Measurements from ENCODE around the gene ARMC12.
"Not testable (repeated sequence)": the region's sequence is repeated elsewhere in the genome, so short reads cannot be mapped to it uniquely, and the experiment has no call there.

The ARMC12 gene, protein sequence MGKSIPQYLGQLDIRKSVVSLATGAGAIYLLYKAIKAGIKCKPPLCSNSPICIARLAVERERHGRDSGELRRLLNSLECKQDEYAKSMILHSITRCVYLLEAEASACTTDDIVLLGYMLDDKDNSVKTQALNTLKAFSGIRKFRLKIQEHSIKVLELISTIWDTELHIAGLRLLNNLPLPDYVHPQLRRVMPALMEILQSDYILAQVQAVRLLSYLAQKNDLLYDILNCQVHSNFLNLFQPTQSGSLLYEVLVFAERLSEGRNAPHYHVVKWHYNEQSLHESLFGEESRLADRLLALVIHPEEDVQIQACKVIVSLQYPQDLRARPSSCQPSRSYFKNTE

DNA sequence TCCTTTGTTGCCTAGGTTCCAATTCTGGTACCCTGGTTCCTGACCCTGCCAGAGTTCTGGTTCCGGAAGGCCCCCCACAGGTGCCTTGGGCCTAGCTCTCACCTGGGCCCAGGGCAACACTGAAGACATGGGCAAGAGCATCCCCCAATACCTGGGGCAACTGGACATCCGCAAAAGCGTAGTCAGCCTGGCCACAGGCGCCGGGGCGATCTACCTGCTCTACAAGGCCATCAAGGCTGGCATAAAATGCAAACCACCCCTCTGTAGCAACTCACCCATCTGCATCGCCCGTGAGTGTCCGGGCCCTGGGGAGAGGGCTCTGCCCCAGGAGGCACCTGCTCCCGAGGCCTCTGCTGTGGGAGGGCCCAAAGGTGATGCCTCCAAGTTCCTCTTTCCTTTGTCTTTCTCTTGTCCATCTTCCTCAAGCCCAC, at the start of gene ARMC12:
Gene ARMC12, plus strand, starts transcription at position 51 of the 431 bp plus-strand sequence. Its CDS starts 77 bp downstream, at position 128.
- DNase-seq: no peak

DNA sequence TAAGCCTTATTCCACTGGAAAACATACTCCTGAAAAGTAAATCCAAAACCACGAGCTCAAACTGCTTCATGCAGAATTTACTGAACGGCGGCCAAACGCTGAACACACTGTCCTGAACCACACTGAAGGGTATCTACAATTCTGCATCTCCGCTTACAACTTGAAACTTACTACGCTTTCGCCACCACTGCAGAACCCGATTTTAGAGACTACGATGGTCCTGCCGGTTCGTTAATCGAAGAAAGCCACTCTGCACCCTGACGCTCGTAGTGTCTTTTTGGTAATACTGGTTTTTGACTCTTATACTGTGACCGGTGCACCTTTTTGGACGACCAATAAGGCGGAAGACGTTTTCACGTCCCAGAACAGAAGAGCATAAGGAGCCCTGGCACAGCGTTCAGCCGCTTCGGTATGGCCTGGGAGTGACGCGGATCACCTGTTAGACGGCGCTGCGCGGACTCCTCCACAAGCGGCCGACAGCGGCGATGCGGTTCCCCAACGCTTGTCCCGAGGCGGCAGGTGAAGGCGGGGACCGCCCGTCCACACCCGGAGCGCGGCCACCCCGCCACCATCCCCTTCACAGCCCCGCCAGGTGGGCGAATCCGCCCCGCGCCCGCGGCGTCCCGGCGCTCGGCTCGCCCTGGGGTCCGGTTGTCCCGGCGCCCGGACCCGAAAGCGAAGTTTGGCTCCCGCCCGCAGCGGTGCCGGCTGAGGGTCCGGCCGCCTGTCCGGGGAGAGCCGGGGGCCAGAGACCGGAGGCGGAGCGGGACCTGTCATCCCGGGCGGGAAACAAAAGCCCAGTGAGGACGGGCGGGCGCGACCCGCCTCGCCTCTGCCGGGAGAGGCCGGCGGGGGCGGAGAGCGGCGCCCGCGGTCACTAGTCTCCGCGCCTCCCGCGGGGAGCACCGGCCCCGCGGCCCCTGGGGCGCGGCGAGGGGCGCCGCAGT, 48.9 kb upstream of the ARMC12 start:
- peak in 1 of 2 experiments; percentile 42 for DNase-seq

GRCh38 chr6:35688605-35689322, 48.1 kb upstream of the ARMC12 start, which contains the start of gene FKBP5:
FKBP5 (minus strand) TSS chr6:35688915; CDS start chr6:35642824, 46,091 bp downstream.
- DNase-seq: peak; percentile 62 to 77

DNA sequence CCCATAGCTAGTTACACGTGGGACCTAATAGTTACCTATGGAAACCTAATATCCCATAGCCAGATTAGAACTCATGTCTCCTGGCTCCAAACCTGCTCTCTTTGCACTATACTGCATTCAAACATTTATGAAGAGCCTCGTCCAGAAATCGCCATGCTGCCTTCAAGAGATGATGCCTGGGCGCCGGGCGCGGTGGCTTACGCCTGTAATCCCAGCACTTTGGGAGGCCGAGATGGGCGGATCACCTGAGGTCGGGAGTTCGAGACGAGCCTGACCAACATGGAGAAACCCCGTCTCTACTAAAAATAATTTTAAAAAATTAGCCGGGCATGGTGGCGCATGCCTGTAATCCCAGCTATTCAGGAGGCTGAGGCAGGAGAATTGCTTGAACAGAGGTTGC, 46.8 kb upstream of the ARMC12 start:
- DNase-seq: not testable (repeated sequence)

- DNase-seq: no peak
Observed at GRCh38 chr6:35690484-35690883, 46.3 kb upstream of the ARMC12 start.

- peak in 1 of 2 experiments; percentile 28 for DNase-seq
Observed at GRCh38 chr6:35691027-35691824, 45.6 kb upstream of the ARMC12 start.

GRCh38 chr6:35694462-35694861, 42.4 kb upstream of the ARMC12 start:
- DNase-seq: no peak

- not testable (repeated sequence) for DNase-seq
Observed at GRCh38 chr6:35698430-35698829, 38.4 kb upstream of the ARMC12 start.

DNA sequence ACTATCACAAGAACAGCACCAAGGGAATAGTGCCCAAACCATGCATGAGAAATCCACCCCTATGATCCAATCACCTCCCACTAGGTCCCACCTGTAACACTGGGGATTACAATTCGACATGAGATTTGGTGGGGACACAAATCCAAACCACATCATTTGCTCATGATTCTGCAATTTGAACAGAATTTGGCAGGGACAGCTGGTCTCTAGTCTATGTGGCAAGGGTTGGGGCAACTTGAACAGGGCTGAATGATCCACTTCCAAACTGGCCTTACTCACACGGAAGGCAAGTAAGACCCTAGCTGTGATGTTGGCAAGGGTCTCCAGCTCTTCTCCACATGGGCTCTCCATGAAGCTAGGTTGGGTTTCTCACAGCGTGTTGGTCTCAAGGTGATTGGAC, 38.0 kb upstream of the ARMC12 start:
- DNase-seq: no peak

- DNase-seq: no peak
Observed at GRCh38 chr6:35703554-35703953, 33.3 kb upstream of the ARMC12 start.

GRCh38 chr6:35706468-35706867, 30.4 kb upstream of the ARMC12 start:
- DNase-seq: no peak

GRCh38 chr6:35707714-35708407, 29.0 kb upstream of the ARMC12 start:
- no peak for DNase-seq

DNA sequence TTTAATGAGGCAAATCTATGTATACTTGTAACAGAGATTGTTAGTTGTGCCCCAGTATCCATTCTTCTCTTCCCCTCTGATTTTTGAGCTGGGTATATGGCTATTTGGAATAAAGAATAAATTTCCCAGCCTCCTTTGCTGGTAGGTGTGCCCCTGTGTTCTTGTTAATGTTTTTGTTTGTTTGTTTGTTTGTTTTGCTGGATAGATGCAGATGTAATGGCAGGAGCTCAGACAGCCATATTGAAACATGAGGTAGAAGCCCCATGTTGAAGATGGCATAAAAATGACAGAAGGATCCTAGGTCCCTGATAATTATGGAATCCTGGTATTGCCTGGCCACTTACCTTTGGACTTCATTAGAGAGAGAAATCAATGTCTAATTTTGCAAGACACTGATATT, 28.2 kb upstream of the ARMC12 start:
- DNase-seq: no peak

GRCh38 chr6:35710241-35710847, 26.5 kb upstream of the ARMC12 start:
- no peak for DNase-seq

DNA sequence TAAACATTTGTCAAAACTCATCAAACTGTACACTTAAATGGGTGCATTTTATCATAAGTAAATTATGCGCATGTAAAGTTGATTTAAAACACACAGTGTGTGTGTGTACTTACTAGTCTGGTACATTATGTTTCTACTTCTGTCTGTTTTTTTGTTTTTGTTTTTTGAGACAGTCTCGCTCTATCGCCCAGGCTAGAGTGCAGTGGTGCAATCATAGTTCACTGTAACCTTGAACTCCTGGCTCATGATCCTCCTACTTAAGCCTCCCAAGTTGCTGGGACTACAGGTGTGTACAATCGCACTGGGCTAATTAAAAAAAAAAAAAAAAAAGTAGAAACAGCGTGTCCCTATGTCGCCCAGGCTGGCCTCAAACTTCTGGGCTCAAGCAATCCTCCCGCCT, 25.1 kb upstream of the ARMC12 start:
- DNase-seq: no peak

DNA sequence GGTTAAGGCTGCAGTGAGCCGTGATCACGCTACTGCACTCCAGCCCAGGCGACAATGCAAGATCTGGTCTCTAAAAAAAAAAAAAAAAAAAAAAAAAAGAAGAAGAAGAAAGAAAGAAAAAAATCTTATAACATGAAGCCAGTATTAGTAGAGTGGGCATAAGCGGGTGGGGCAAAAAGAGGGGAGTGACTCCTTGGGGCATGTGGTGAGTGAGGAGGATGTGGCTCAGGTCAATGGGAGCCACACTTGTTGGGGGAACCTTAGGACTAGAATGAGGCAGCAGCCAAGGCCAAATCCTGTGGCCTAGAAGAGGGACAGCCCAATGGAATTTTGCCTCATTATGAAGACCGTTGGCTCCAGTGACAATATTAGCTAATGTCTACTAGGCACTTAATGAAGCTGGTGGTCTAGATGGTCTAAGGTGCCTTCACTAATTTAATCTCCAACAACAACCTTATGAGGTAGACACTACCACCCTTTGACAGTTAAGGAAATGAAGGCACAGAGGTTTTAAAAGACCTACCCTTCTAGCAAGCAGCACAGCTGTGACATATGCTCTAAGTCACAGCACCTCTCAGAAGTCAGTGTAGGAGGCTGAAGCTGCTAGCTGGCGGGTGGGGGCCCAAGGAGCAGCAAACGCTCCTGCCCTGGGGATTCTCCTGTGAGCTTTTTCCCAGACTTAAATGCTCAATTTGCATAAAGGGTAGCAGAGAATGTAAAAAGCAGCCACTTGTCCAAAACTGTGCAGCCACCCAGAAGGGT, 23.6 kb upstream of the ARMC12 start:
- DNase-seq: peak in 1 of 2 experiments; percentile 21

DNA sequence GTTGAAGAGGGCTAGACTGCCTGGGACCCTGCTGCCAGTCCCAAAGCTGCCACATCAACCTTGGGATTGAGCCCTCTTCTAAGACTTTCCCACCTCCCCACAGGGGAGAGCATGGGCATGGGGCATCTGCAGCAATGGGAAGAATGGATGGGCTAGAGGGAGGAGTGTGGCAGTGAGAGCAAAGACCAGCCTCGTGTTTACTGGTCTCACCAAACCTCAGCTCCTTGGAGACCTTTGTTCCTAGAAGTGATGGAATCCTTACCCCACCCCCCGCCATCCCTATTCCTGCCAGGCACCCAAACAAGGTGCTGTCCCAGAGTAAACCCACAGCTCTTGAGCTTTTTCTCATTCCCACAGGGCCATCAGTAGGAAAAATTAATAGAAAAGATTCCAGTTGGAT, 20.0 kb upstream of the ARMC12 start:
- no peak for DNase-seq

DNA sequence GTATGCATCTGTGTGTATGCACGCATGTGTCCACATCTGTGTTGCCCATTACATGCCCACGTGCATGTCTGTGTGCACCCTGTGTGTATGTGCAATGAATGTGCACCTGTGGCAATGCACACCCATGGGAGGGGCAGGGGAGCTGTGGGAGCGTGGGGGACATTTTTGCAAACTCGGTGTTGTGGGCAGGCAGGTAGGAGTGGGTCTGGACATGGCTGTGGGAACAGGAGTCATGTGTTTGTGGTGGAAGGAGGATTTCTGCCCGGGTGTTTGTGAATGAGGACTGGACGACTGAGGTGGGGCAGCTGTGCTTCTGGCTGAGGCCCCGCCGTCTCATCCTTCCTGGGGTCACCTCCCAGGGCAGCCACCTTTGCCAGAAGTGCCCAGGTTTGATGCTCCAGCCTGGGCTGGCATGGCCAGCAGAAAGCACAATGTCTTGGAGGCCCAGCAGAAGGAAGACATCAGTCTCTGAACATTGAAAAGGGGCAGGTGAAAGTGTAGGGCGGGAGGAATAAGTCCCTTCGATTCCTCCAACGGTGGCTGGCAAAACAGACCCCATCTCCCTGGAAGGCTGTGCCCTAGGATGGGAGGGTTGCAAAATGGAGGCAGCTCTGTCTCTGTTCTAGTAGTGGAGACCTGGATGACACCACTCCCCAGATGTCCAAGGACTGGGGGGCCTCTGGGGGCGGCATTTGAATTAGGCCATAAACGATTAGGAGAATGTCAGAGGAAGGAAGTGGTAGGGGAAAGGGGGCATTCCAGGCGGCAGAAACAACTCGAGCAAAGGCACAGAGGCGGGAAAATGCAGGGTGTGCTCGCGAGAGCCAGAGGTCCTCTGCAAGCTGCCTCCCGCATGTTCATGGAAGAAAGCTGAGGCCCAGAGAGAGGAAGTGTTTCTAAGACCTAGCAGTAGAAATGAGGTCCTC, 19.1 kb upstream of the ARMC12 start:
- DNase-seq: no peak

DNA sequence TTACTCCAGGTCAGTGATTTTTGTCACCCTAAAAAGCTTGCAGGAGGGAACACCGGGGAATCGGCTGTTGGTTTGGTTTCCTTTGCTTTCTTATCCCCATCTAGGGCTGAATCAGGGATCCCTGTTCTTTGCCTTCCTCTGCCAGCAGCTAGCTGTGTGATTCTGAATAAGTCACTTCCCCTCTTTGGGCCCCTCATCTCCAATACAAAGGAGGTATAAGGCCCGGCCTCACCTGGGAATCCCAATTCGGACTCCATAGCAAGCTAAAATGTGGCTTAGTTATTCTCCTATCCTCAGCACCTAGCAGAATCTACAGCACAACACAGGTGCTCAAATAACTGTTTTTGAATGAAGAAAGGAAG, 18.5 kb upstream of the ARMC12 start:
- no peak for DNase-seq

All from NCI-H524 (cell line).